GM19238 (cell line): ENCODE results near the gene FCN3.
A peak's percentile ranks its signal among the peaks of the same experiment; 100 is the strongest.

Experiments
- DNase-seq: peaks from one replicate; pipeline ENCODE4 v3.0.0; 2011; ENCODE audit warnings: low spot score; ENCODE audit not compliant: insufficient read length

Gene FCN3

DNA sequence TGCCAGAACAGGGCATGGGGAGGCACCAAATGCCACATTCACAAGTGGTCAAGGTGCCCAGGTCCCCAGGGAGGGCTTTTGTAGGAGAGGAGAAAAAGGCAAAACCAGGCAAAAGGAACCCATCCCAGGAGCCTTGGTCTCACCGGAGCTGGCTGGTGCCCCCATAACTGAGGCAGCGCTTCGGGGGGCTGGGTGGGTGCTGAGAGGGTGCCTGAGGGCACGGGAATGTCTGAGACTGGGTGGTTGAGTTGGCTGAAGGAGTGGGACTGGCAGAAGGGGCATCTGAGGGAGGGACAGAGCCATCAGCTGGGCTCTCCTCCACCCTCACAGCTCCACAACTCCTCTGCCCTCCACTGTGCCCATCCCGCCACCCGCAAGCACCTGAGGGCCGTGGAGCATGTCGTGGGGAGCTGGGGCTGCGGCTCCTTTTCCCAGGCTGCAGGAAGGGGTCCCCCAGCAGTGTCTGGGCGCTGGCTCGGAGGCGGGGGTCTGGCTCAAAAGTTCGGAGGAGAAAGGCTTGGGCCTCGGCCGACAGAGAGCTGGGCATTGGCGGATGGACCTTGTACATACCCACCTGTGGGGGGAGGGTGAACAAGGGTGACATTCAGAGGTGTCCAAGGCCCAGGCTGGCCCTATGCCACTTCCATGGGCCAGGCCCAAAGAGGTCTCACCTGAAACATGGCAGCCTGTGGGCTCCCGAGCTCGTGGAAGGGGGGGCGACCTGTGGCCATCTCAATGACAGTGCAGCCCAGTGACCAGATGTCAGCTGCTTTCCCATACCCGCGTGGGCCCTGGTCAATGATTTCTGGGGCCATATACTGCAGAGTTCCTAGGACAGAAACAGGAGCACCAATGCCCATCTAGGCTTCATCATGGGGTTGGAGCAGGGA is 16.3 kb downstream of the FCN3 start:
- DNase-seq = no peak

GRCh38 chr1:27357281-27358037 is 17.2 kb downstream of the FCN3 start:
- peak; percentile 96 for DNase-seq

- no peak for DNase-seq
Observed at GRCh38 chr1:27356619-27357280, 17.9 kb downstream of the FCN3 start.

DNA sequence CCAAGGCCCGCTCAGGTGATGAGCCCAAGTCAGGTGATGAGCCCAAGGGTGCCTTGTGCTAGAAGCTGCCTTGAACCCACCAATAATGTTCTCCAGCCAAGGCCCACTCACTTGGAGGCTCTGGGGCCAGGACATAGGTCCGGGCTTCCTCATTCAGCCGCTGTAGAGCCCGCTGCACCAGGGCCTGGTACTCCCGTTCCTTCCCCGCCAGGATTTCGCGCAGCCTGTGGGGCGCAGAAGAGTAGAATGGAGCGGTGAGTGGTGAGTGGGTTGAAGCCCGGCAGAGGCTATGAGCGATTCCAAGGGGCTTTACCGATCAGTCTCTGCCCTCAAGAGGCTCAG is 18.4 kb downstream of the FCN3 start:
- no peak for DNase-seq

GRCh38 chr1:27355683-27356082 is 18.9 kb downstream of the FCN3 start:
- DNase-seq = no peak

DNA sequence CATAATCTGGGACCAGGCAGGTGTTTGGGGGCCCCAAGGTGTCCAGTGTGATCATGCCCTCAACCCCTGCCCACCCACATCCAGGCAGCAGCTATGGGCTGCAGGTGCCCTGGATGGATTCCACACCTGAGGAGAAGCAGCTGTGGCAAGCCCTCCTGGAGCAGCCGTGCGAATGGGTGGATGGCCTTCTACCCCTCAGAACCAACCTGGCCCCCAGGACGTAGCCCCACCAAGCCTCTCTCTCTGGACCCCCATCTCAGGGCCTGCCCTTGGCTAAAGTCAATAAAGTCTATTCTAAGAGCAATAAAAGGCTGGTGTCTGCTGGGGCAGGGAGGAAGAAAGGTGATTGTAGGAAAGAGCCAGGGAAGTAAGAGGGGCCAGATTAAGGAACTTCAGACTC is 21.0 kb downstream of the FCN3 start:
- DNase-seq = no peak

DNA sequence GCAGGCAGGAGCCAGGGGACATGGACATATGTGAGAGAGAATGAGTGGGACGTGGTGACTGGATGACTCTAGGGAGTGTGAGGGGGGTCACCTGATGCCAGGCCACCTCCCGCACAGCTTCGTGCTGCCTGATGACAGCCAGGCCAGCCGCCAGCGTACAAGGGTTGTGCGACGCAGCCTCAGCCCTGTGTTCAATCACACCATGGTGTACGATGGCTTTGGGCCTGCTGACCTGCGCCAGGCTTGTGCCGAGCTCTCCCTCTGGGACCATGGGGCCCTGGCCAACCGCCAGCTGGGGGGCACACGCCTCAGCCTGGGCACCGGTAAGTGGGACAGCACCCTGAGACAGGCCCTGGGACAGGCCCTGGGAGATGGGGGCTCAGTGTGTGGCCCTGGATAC is 21.5 kb downstream of the FCN3 start:
- DNase-seq = no peak

DNA sequence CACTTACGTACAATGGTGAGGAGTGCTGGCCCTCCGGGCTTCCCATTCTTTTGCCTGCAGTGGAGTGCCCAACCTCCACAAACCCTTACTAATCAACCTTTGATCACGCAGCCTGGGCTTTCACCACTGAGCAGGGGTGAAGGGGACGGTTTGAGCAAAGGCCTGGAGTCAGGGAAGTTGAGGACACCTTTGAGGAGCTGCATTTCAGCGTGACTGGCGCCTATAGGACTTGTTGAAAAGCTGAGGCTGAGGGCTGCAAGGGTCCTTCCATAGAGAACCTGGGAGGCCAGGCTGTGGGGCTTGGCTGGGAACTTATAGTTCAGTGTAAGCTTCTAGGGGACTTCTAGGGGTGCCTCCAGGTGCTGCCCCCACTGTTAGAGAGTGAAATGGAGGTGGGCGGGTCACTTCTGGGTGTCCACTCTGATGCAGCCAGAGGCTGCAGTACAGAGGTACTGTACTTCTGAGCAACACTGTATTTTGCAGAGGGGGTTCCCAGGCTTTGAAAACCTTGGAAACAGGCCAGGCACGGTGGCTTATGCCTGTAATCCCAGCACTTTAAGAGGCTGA is 23.0 kb downstream of the FCN3 start:
- no peak for DNase-seq

- DNase-seq = no peak
Observed at GRCh38 chr1:27350663-27351540, 23.7 kb downstream of the FCN3 start.

- no peak for DNase-seq
Observed at GRCh38 chr1:27349784-27350662, 24.6 kb downstream of the FCN3 start.

DNA sequence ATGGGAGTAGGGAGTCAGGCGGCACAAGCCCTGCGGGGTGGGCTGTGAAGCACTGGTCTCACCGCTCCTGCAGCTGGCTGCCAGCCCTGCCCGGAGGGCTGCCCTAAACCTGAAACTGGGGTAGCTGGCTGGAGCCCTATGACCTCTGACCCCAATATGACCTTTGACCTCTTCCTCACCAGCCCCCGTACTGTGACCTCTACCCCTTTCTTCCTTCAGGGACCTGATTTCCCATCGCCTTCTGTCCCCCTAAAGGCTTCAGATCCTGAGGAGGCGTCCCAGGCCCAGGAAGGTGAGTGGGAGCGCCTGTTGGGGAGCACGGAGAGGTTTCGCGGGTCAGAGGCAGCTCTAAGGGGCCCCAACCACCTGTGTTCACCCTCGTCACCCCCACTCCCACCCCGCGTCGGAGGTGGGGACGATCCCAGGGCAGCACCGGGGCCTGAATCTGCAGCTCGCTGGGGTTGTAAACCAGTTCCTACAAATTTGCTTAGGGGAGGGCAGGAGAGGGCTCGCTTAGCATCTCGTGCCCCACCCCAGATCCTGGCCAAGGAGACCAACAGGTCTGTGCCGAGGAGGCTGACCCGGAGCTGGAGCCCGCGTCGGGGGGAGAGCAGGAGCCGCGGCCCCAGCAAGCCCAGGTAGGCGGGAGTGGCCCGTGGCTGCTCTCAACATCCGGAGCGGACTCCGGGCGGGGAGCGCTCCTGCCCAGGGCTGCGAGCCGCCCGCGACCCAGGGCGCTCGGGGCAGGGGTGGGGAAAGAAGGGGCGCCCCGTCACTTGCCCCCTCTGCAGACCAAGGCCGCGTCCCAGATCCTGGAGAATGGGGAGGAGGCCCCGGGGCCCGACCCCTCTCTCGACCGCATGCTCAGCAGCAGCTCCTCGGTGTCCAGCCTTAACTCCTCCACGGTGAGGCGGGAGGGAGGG is 25.5 kb downstream of the FCN3 start:
- DNase-seq = no peak

DNA sequence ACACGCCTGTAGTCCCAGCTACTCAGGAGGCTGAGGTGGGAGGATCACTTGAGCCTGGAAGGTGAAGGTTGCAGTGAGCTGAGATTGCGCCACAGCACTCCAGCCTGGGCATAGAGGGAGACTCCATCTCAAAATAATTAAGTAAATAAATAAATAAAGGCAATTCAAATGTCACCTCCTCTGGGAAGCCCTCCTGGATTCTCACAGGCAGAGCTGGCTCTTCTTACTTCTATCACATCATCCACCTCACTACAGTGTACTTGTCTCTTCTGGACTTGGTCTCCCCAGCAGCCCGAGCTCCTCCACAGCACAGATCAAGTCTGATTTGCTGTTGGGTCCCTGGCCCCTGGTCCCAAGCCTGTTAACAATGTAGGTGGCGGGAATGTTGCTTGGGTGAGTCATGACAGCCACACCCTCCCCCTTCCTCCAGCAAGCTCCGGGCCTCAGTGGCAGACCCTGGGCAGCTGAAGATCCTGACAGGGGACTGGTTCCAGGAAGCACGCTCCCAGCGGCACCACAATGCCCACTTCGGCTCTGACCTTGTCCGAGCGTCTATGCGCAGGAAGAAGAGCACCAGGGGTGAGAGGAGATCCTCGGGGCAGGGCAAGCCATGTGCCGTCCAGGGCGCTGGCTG is 27.5 kb downstream of the FCN3 start:
- DNase-seq = no peak

DNA sequence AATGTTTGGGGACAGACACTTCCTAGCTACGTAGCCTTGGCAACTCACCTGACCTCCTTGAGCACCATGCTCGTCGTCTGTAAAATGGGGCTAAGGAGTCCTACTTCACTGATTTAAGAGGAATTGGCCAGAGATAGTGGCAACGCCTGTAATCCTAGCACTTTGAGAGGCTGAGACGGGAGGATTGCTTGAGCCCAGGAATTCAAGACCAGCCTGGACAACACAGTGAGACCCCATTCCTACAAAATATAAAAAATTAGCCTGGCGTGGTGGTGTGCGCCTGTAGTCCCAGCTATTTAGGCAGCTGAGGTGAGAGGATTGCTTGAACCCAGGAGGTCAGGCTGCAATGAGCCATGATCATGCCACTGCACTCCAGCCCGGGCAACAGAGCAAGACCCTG is 28.3 kb downstream of the FCN3 start:
- DNase-seq = no peak

- DNase-seq = no peak
Observed at GRCh38 chr1:27345272-27345671, 29.4 kb downstream of the FCN3 start.

DNA sequence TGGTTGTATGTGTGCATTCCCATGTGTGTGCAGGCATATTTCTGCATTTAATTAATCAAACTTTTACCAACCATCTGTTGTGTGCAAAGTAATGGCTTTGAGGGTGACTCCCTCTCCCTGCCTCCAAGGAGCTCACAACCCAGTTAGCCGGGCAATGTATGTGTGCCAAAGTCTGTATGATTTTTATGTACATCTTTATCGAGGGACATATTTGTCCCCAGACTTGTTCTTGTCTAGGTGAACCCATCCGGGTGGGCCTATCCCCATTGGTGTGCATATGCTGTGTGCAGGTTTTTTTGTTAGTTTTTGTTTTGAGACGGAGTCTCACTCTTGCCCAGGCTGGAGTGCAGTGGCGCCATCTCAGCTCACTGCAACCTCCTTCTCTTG is 31.0 kb downstream of the FCN3 start:
- no peak for DNase-seq

- DNase-seq = peak; percentile 65
Observed at GRCh38 chr1:27342778-27343638, 31.6 kb downstream of the FCN3 start.

DNA sequence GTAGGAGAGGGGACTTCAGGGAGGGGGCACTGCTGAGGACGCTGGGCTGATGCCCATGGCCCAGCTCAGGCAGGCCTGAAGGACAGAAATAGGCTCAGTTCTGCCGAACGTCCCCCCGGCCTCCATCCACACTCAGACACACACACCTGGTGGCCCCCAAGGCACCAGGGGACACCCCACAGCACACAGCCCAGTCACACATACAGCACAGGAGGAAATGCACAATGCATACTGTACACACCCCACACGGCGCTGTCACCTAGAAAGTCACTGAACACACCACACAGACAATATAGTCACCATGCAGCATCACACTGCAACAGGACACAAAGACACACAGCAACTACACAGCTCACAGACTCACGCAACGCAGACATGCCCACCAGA is 32.2 kb downstream of the FCN3 start:
- DNase-seq = no peak
